HG03280 (cell line): ENCODE measurements around the gene TMEM39A.

Experiments used
- ATAC-seq: cut with Tn5 transposase; IDR thresholded peaks from one replicate; pipeline ENCODE4 v1.9.1; 2021; ENCODE audit warnings: mild to moderate bottlenecking, moderate library complexity; ENCODE audit not compliant: unreplicated experiment

Gene TMEM39A

DNA sequence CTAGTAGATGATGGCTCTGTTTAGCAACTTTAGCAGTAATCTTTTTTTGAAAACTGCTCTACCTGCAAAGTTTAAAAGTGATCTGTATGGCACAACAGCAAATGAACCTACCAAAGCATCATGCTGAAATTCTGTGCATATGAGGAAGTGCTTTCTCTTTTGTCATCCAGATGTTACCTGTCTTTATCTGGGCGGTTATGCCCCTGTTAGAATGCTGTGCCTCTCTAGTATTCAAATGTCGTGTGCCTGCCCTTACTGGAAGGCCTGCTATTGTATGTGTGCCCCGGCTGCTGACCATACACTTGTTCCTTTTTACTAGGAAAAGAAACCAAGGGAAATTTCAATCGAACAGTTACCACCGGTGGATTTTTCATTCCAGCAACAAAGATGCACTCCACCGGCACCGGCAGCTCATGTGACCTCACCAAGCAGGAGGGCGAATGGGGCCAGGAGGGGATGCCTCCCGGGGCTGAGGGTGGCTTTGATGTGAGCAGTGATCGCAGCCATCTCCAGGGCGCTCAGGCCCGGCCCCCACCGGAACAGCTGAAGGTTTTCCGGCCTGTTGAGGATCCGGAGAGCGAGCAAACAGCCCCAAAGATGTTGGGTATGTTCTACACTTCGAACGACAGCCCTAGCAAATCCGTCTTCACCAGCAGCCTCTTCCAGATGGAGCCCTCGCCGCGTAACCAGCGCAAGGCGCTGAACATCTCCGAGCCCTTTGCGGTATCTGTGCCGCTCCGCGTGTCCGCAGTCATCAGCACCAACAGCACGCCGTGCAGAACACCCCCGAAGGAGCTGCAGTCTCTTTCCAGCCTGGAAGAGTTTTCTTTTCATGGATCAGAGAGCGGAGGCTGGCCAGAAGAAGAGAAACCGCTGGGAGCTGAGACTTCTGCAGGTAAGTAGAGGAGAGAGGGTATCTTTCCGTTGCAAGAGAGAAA lies 61.6 kb downstream of the TMEM39A start:
- peak; percentile 70 for ATAC-seq

DNA sequence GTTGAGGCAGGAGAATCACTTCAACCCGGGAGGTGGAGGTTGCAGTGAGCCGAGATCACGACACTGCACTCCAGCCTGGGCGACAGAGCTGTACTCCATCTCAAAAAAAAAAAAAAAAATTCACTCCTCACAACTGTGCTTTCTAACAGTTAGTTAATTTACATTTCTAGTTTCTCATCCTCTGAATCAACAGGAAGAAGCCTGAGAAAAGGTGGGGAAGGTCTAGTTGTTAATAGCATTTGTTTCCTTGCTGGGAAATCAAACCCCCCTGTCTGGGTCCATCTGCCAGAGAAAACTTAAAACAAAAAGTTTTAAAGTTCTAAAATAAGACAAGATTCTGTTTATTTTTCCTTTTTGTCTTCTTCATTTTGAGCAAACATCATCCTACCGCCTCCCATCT lies 62.3 kb downstream of the TMEM39A start:
- ATAC-seq: peak; percentile 46

DNA sequence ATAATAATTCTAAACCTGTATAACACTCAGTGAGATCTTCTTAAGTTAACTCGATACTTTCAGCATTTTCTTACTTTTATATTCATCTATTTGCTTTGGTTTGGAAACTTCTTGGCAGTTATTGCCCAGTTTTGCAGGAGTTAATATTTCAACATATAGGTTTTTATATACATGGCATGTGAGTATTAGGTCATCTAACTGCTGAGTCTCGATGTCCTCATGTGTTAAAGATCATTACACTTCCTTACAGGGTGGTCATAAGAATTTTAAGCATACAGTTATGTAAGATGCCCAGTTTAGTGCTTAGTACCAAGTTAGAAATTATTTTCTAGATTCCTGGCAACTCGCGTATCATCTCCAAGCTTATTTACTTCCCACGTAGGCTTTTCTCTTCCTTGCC lies 62.9 kb downstream of the TMEM39A start:
- no peak for ATAC-seq

DNA sequence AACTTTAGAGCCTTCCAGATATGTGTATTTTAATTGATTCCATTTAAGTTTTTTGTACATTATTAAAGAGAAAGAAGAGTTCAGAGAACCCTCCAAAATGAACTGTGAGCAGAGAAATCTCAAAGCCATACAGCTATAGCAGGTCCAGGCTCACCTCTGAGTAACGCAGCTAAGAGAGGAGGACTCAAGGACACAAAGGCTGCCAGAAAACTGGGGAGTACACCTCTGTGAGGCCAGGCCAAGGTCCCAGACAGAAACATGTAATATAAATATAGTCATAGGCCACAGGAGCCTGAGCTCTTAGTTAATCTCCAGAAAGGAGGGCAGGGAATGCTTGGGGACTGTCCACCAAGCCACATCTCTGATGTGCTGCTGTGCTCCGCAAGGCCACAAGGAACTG lies 66.5 kb downstream of the TMEM39A start:
- ATAC-seq: no peak

DNA sequence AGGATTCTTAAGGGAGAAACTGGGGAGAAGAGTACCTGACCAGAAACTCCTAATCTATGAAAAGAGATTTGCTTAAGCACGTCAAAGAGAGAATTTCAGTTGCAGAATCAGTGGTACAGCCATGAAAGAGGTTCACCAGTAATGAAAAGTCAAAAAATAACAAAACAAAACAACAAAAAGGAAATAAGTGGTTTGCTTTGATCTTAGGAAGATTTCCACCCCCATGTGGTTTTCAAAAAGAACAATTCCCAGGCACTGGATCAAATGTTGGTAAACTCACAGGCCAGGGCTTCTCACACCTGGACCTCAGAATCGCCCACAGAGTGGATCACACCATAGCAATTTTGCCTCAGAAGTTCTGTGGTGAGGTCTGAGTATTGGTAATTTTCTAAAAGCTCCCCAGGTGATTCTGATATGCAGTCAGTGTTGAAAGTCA lies 67.5 kb downstream of the TMEM39A start:
- peak; percentile 78 for ATAC-seq

DNA sequence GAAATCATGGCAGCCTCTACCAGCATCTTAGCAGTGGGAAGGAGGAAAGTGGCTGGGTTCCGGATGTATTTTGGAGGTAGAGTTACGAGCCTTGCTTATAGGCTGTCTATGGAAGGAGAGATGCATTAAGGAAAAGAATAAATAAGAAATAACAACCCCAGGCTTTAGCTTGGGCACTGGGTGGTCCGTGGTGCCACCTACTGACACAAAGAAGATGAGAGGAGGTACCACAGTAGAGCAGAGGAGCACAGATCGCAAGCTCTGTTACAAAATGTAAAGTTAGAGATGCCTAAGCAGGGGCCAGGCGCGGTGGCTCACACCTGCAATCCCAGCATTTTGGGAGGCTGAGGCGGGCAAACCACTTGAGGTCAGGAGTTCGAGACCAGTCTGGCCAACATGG lies 74.8 kb downstream of the TMEM39A start:
- no peak for ATAC-seq

DNA sequence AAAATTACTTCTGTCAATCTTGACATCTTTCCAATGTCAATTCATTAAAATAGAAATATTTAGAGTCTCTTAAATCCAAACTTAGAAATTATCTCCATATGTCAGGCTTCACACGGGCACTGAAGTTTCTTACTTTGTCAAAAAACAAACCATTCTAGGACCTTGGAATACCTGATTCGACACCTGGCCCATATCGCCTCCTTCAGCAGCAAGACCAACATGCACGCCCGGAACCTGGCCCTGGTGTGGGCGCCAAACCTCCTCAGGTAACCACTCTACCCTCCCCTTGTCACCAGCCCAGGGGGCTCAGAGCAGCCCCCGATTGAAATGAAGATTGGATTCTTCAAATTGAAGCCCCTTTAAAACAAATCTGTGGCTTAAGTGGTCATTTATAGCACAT lies 81.3 kb downstream of the TMEM39A start:
- no peak for ATAC-seq

DNA sequence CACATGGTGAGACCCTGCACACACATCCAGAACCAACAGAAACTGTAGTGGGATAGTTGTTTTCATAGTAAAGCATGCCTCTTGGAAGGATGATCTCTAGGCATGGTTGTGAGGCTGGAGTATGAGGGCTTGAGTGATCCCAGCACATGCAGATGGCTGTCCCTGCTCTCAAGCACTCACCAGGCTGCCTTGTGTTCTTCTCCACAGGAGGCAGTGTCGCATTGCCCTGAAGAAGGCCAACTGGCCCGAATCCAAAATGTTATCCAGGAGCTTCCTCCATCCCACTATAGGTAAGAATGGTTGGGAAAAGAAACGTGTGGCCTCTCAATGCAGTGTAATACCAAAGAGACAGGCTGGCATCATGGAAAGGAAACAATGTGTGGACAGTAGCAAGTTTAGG lies 82.7 kb downstream of the TMEM39A start:
- no peak for ATAC-seq
